AG10803 (cell line): Measurements from ENCODE around the gene ASB5.

ENCODE experiments used
- DNase-seq: peaks from one replicate; pipeline ENCODE4 v3.0.0; 2010; ENCODE audit warnings: low read depth
- H3K4me3 ChIP-seq: 2 replicates; pipeline ENCODE4 v1.5.1; 2011; ENCODE audit warnings: mild to moderate bottlenecking, low read length, control low read depth
- TF ChIP-seq, protein P1 (sequence below): conservative IDR thresholded peaks from 2 replicates; pipeline ENCODE4 v1.5.1; 2011; ENCODE audit warnings: mild to moderate bottlenecking, low read length, control low read depth, inconsistent platforms

Gene ASB5

DNA sequence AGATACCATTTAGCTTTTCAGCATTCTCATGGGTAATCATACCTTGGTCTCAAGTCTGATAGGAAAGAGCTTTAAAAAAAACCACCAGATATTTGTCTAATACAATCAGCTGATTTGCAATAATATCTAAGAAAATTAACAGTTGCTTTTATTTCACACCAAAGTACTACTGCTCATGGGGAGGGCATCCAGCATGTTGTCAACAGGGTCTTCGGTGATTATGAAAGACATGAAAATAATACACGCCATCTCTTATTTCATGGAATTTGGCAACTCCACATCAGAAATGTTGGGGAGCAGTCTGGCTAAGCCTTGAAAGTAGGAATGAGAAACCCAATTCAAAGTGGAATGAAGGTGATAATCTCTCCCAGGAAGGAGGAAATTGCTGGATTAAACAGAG, 3.0 kb downstream of the ASB5 start:
- H3K4me3 ChIP-seq: no peak overlapping the region
- DNase-seq: no peak
- TF ChIP-seq, protein P1, sequence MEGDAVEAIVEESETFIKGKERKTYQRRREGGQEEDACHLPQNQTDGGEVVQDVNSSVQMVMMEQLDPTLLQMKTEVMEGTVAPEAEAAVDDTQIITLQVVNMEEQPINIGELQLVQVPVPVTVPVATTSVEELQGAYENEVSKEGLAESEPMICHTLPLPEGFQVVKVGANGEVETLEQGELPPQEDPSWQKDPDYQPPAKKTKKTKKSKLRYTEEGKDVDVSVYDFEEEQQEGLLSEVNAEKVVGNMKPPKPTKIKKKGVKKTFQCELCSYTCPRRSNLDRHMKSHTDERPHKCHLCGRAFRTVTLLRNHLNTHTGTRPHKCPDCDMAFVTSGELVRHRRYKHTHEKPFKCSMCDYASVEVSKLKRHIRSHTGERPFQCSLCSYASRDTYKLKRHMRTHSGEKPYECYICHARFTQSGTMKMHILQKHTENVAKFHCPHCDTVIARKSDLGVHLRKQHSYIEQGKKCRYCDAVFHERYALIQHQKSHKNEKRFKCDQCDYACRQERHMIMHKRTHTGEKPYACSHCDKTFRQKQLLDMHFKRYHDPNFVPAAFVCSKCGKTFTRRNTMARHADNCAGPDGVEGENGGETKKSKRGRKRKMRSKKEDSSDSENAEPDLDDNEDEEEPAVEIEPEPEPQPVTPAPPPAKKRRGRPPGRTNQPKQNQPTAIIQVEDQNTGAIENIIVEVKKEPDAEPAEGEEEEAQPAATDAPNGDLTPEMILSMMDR: no peak

DNA sequence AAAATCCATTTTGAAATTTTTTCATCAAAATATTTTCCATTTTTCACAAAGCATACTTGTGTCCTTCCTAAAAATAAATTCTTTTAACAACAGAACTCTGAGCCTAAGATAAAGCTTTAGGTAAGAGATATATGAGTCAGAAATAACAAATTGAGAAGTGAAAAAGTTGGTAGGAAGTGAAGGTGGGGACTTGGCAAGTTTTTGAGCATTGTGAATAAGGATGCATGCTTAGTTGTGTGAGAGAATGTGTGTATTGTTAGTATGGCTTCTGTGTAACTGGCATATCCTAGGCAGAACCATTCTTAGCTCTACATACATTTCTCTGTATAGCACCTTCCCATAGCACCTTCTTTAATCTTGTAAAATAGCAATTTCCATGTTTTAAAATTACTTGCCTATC, 6.8 kb downstream of the ASB5 start:
- no peak for DNase-seq
- TF ChIP-seq, protein P1: no peak
- H3K4me3 ChIP-seq: no peak overlapping the region

DNA sequence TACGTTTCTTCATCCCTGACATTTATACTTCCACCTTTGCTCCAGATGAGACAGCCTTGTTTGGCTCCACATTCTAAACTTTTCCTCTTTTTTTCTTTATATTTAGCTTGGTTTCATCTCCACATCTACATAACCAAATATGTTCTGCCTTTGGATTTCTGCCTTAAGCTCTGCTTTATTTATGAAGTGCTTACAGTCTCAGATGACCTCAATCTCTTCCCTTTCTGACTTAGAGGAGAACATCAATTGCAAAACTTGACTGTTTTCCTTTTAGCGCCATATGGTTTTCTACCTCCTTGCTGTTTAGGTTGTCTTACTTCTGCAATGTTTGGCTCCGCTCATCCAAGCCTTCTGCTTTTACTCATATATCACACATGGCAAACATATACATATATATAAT, 7.5 kb downstream of the ASB5 start:
- DNase-seq: peak; percentile 62
- TF ChIP-seq, protein P1: no peak
- no peak overlapping the region for H3K4me3 ChIP-seq

DNA sequence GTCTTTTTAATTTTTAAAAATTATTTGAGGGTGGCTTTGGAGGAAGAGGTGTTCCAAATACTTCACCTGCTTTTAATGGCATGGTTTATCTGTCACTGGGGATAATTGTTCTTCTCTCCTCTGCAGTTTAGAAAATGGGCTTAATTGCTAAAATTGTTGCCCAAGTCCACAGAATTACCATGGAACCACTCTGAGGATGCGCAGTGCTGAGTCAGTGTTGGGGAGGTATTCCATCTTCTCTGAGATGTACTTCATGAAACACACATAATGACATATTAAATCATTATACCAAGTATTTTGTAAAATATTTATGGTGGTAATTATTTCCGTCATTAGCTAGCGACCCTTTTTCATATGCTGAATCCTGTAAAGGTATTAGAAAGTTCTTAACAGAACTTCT, 8.0 kb downstream of the ASB5 start:
- DNase-seq: no peak
- TF ChIP-seq, protein P1: no peak
- H3K4me3 ChIP-seq: no peak overlapping the region

DNA sequence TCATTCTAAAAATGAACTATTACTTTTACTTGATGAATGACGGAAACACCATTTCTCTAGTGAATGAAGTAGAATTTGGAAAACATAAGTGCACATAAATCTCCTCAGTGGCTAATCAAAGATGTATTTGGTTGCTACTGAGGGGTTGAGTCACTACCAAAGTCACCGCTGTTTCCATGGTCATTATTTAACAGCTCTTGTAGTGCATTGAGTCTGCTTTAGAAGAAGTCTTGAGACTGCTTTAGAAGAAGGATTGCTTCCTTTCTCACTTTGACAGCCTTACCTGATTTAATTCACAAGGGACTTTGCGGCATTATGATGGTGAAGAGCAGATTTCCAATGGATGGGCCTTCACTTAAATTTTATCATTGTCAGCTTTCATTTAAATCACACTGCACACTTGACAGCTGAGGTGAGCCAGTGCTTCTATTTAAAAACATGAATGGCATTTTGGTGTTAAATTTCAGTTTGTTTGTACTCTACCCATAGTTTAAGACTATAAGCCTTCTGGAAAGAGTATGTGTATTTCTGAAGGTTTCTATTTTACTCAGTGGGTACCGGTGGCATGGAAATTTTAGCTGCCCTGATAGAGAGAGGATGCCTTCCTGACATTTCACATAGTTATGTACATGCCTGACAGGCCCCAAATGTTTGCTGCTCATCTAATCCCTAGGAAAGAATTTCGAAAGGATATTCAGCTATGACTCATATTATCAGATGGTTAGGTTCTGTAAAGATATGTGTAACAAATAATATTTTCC, 9.5 kb downstream of the ASB5 start:
- peak; percentile 80 for DNase-seq
- TF ChIP-seq, protein P1: no peak
- H3K4me3 ChIP-seq: no peak overlapping the region

DNA sequence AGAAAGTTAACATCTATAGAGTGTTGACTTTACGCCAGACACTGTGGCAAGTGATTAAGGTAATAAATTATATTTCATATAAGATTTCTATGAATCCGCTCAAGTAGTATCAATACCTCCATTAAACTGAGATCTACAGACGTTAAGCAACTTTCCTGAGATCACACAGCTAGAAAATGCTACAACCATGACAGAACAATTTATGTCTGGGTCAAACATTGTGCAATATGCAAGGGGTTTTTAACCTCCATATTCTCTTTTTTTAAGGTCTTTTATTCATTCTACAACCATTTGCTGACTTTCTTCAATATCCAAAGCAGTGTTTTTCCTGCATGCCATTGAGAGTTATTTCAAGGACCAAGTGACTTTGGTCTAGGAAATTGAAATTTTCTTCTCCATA, 10.9 kb downstream of the ASB5 start:
- TF ChIP-seq, protein P1: no peak
- H3K4me3 ChIP-seq: no peak overlapping the region
- DNase-seq: no peak

DNA sequence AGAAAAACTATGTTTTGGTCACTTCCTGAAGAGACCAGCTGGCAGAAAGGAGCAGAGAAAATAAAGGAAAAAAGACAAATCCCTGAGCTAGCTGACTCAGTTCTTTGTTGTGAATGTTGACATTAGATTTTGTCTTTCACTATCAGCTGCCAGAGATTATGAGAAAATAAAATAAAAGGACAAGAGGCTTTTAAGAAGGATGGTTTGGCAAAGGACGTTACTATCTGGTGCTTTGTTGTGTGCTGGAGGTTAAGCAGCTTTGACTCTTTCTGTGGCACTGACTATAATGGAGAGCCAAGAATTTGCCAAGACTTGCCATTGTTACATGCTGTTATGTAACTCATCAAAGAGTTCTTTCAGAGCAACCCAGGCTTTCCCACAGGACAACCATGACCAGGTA, 12.1 kb downstream of the ASB5 start:
- no peak overlapping the region for H3K4me3 ChIP-seq
- no peak for DNase-seq
- TF ChIP-seq, protein P1: no peak
